Measurements from ENCODE around the gene TPM1. TPM values are rescaled to one million over a fixed set of nuclear protein-coding genes. Genes with fewer than 3 reads are reported as not detected.

TPM1 gene
- total and polyA plus RNA-seq, 10 of the 15 experiments (the other 5 are each of a cell fraction or from before 2014, with no cell fraction given), result 0.43 to 10.0 (median 2.4) TPM

GRCh38 chr15:62997441-62997840 lies 45.1 kb upstream of the TPM1 start (continued):
- TF ChIP-seq REST (IDR thresholded peaks at IDR 0.05; ENCODE audit: low read depth, low read length) (no peak), WRNIP1 (IDR thresholded peaks at IDR 0.05; ENCODE audit: borderline replicate concordance, low read depth, low read length) (no peak), ZBTB11 (CRISPR knock-in tag; IDR thresholded peaks at IDR 0.05) (no peak), JUND (IDR thresholded peaks at IDR 0.05; ENCODE audit: low read depth, low read length) (no peak), SREBF2 (IDR thresholded peaks at IDR 0.05; ENCODE audit: low read length) (no peak), ZZZ3 (IDR thresholded peaks at IDR 0.05; ENCODE audit: control insufficient read depth, insufficient read length, low read depth) (no peak)

Measured in GM12878 (cell line).